Astrocyte (in vitro differentiated cells and primary cell): Measurements from ENCODE around the gene HEMK1.

Source experiments
- CTCF ChIP-seq: IDR thresholded peaks from 2 replicates; pipeline ENCODE4 v1.5.1; 2011; ENCODE audit warnings: low read depth, mild to moderate bottlenecking, inconsistent platforms, low read length, moderate library complexity; ENCODE audit not compliant: insufficient read depth
- EZH2 ChIP-seq: IDR thresholded peaks from 2 replicates; pipeline ENCODE4 v1.6.1; 2012; ENCODE audit warnings: mild to moderate bottlenecking, low read length, inconsistent platforms; ENCODE audit not compliant: insufficient read depth

GRCh38 chr3:50605901-50606326, 36.6 kb downstream of the HEMK1 start:
- no peak for TF ChIP-seq CTCF
- TF ChIP-seq EZH2: no peak
